Measurements from ENCODE around the gene ADH5. TPM values are rescaled to one million over a fixed set of nuclear protein-coding genes. Genes with fewer than 3 reads are reported as not detected.

Gene ADH5
- total and polyA plus RNA-seq, 10 of the 15 experiments (the other 5 are each of a cell fraction or from before 2014, with no cell fraction given) = 48.5 to 159 (median 95.3) TPM

- no peak for DNase-seq (ENCODE audit: low read depth, low spot score)
- SMC1A ChIA-PET (ENCODE audit: uncharacterized antibody, unreplicated experiment) = no interaction called here
These were observed 8.8 kb downstream of the ADH5 start for GRCh38 chr4:99079625-99080295.

More at GRCh38 chr4:99079625-99080295, 8.8 kb downstream of the ADH5 start:
- FAIRE-seq (no peak), ATAC-seq (no peak)
- no peak overlapping the region for H3K4me3 ChIP-seq
- no peak overlapping the region for H3K4me2 ChIP-seq (ENCODE audit: control insufficient read depth, insufficient read depth)
- in situ Hi-C loops (cut with MboI) (loop anchor here (25.0 kb wide), 1 partner anchor 858 kb away; the partner anchor contains the start of gene DNAJB14), intact Hi-C loops (cut with micrococcal nuclease; ENCODE audit: unreplicated experiment) (no loop called here)
- H3K4me1 ChIP-seq (ENCODE audit: control insufficient read depth, insufficient read depth, low read length) = no peaks in the 10 kb centered on the region
- 97% methylated on average over 5 of the region's 5 CpGs for WGBS (ENCODE audit: insufficient coverage, insufficient replicate concordance, low lambda C conversion rate, missing lambda C conversion rate)
- no TSS peak for BruUV-seq (replicated peaks)
- no peak overlapping the region for H3K27ac ChIP-seq (ENCODE audit: control insufficient read depth, insufficient read depth)
- no peak overlapping the region for H3K9ac ChIP-seq (ENCODE audit: control insufficient read depth, insufficient read depth, low read length)
- TF ChIP-seq HSF1 (IDR thresholded peaks at IDR 0.05; ENCODE audit: low read depth, low read length) (no peak), BMI1 (IDR thresholded peaks at IDR 0.05; ENCODE audit: borderline replicate concordance) (no peak), RB1 (IDR thresholded peaks at IDR 0.05; ENCODE audit: borderline replicate concordance) (no peak)
- RAD21 ChIA-PET (ENCODE audit: unreplicated experiment) = no interaction called here
- H3K9me3 ChIP-seq (replicated peaks; ENCODE audit: control insufficient read depth, insufficient read depth, low read length) = no peaks in the 10 kb centered on the region
- no peak overlapping the region for H2AFZ ChIP-seq (ENCODE audit: control insufficient read depth, low read depth, low read length)
- POLR2A ChIA-PET = interaction anchor here (1.1 kb wide), 1 partner anchor 9 kb away, joined by 3 read pairs; the partner anchor contains the start of gene ADH5
- H3K27me3 ChIP-seq (replicated peaks in 1 of 2; ENCODE audit: control insufficient read depth in 2 of 2, insufficient read depth in 2 of 2, low read length in 1 of 2) = no peaks in the 10 kb centered on the region
- H4K20me1 ChIP-seq (ENCODE audit: control insufficient read depth, insufficient read depth) = no peaks in the 10 kb centered on the region
- no peaks in the 10 kb centered on the region for H3K79me2 ChIP-seq (ENCODE audit: control insufficient read depth, insufficient read depth, low read length)
- peaks cover 4 to 23% of the 10 kb centered on the region in 2 experiments for H3K36me3 ChIP-seq (ENCODE audit: control insufficient read depth in 2 of 2, insufficient read depth in 2 of 2, low read length in 1 of 2)
- CTCF ChIA-PET = interaction anchor here (2.1 kb wide), 1 partner anchor 24 kb away, joined by 9 read pairs; no protein-coding TSS in a partner anchor

Measured in GM12878 (cell line).